Dendritic cell treated with granulocyte-macrophage colony-stimulating factor and Interleukin-4, amounts not matched to agents 40 ng/mL and 50 ng/mL, for 4 days (primary cell): ENCODE results near the gene DENND4A.

Source experiments
- H3K27ac Mint-ChIP-seq: one replicate; pipeline ENCODE4 v1.8.0; 2022; ENCODE audit warnings: mild to moderate bottlenecking, mixed read lengths
- H3K27me3 Mint-ChIP-seq: one replicate; pipeline ENCODE4 v1.8.0; 2022; ENCODE audit warnings: mild to moderate bottlenecking, mixed read lengths
- H3K36me3 Mint-ChIP-seq: one replicate; pipeline ENCODE4 v1.8.0; 2022; ENCODE audit warnings: low read depth, mixed read lengths
- H3K4me1 Mint-ChIP-seq: one replicate; pipeline ENCODE4 v1.8.0; 2022; ENCODE audit warnings: low read depth, mixed read lengths
- H3K4me3 Mint-ChIP-seq: one replicate; pipeline ENCODE4 v1.8.0; 2022; ENCODE audit warnings: mild to moderate bottlenecking, moderate library complexity, mixed read lengths
- H3K9me3 Mint-ChIP-seq: one replicate; pipeline ENCODE4 v1.8.0; 2022; ENCODE audit warnings: mixed read lengths
- intact Hi-C: fragments of 100-400 bp; cut with micrococcal nuclease; formaldehyde crosslinking; loops from one replicate; pipeline ENCODE4 v1.15.0; 2022

The DENND4A gene

GRCh38 chr15:65651831-65652749, 140.0 kb downstream of the DENND4A start:
- intact Hi-C loops = no loop called here
- H3K36me3 Mint-ChIP-seq = peaks cover 73% of the 10 kb centered on the region
- peaks cover 6% of the 10 kb centered on the region for H3K4me1 Mint-ChIP-seq
- no peaks in the 10 kb centered on the region for H3K27me3 Mint-ChIP-seq
- no peak overlapping the region for H3K27ac Mint-ChIP-seq
- H3K9me3 Mint-ChIP-seq = no peaks in the 10 kb centered on the region
- no peak overlapping the region for H3K4me3 Mint-ChIP-seq

- no peaks in the 10 kb centered on the region for H3K27me3 Mint-ChIP-seq
- H3K4me3 Mint-ChIP-seq = no peak overlapping the region
- H3K4me1 Mint-ChIP-seq = peaks cover 6% of the 10 kb centered on the region
- H3K9me3 Mint-ChIP-seq = no peaks in the 10 kb centered on the region
- H3K27ac Mint-ChIP-seq = no peak overlapping the region
- intact Hi-C loops = no loop called here
- H3K36me3 Mint-ChIP-seq = peaks cover 69% of the 10 kb centered on the region
Measured at GRCh38 chr15:65651042-65651322, 141.1 kb downstream of the DENND4A start.

DNA sequence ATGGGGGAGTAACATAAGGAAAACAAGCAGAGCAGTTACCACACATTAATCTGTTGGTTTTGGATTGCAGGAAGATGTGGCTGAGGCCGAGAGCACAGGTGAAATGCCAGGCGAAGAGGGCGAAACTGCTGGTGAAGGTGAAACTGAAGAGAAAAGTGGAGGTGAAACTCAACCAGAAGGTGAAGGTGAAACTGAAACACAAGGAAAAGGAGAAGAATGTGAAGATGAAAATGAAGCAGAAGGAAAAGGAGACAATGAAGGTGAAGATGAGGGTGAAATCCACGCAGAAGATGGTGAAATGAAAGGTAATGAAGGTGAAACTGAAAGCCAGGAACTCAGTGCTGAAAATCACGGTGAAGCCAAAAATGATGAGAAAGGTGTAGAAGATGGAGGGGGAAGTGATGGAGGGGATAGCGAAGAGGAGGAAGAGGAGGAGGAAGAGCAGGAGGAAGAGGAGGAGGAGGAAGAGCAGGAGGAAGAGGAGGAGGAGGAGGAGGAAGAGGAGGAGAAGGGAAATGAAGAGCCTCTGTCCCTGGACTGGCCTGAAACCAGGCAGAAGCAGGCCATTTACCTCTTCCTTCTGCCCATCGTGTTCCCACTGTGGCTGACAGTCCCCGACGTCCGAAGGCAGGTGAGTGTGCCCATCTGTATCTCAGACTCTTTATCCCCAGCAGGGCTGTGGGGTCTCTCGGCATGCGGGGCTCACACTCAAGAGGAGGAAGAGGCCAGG, 141.6 kb downstream of the DENND4A start:
- Mint-ChIP-seq H3K27me3 (no peaks in the 10 kb centered on the region), H3K36me3 (peaks cover 64% of the 10 kb centered on the region), H3K27ac (no peak overlapping the region), H3K9me3 (no peaks in the 10 kb centered on the region), H3K4me3 (no peak overlapping the region), H3K4me1 (peaks cover 6% of the 10 kb centered on the region)
- intact Hi-C loops = no loop called here

DNA sequence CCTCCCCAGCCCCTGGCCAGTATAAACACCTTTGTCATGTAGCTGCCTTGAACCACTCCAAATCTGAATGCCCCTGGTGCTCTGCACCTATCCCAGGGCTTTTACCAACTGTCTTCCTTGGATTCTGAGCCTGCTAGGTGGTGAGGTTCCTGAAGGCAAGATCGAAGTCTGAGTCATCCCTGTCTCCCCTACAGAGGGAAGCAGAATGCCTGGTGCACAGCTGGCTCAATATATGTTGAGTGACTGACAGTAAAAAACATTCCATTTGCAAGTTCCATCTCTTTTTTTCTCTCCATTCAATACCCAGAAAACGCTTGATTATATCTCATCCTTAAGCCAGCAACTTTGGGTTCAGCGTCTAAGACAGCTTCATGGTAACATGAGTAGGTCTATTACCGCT, 145.6 kb downstream of the DENND4A start:
- no peaks in the 10 kb centered on the region for H3K27me3 Mint-ChIP-seq
- H3K36me3 Mint-ChIP-seq = peaks cover 40% of the 10 kb centered on the region
- H3K27ac Mint-ChIP-seq = no peak overlapping the region
- H3K4me3 Mint-ChIP-seq = no peak overlapping the region
- peaks cover 11% of the 10 kb centered on the region for H3K4me1 Mint-ChIP-seq
- intact Hi-C loops = no loop called here
- no peaks in the 10 kb centered on the region for H3K9me3 Mint-ChIP-seq

GRCh38 chr15:65645392-65645791, 146.7 kb downstream of the DENND4A start:
- no peaks in the 10 kb centered on the region for H3K9me3 Mint-ChIP-seq
- peaks cover 29% of the 10 kb centered on the region for H3K36me3 Mint-ChIP-seq
- intact Hi-C loops = no loop called here
- H3K4me1 Mint-ChIP-seq = peaks cover 11% of the 10 kb centered on the region
- H3K4me3 Mint-ChIP-seq = no peak overlapping the region
- no peaks in the 10 kb centered on the region for H3K27me3 Mint-ChIP-seq
- H3K27ac Mint-ChIP-seq = no peak overlapping the region

DNA sequence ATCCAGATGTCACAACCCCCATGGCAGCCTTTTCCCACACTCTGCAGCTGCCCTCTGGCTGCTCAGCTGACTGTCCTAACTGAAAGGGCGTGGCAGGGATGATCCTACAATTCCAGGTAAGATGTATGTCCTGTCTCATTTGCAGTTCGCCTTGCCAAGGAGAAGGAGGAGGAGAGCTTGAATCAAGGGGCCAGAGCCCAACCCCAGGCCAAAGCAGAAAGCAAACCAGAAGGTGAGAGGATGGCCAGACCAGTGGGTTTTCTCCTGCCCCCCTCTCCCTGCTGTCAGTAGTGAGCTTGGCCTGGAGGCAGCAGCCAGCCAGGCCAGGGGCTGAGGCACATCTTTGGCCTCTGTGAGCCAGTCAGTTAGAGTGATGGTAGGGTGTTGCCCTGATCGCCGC, 147.8 kb downstream of the DENND4A start:
- H3K27me3 Mint-ChIP-seq = no peaks in the 10 kb centered on the region
- H3K27ac Mint-ChIP-seq = no peak overlapping the region
- H3K4me3 Mint-ChIP-seq = no peak overlapping the region
- peaks cover 11% of the 10 kb centered on the region for H3K4me1 Mint-ChIP-seq
- H3K36me3 Mint-ChIP-seq = peaks cover 25% of the 10 kb centered on the region
- no peaks in the 10 kb centered on the region for H3K9me3 Mint-ChIP-seq
- intact Hi-C loops = no loop called here

GRCh38 chr15:65642594-65642993, 149.5 kb downstream of the DENND4A start:
- Mint-ChIP-seq H3K27me3 (no peaks in the 10 kb centered on the region), H3K4me3 (no peak overlapping the region), H3K4me1 (peaks cover 18% of the 10 kb centered on the region), H3K27ac (no peak overlapping the region), H3K36me3 (peaks cover 25% of the 10 kb centered on the region), H3K9me3 (no peaks in the 10 kb centered on the region)
- intact Hi-C loops = no loop called here

GRCh38 chr15:65641768-65642475, 150.2 kb downstream of the DENND4A start:
- Mint-ChIP-seq H3K27ac (no peak overlapping the region), H3K4me1 (peaks cover 15% of the 10 kb centered on the region), H3K36me3 (peaks cover 22% of the 10 kb centered on the region), H3K4me3 (no peak overlapping the region), H3K9me3 (no peaks in the 10 kb centered on the region), H3K27me3 (no peaks in the 10 kb centered on the region)
- intact Hi-C loops = no loop called here

DNA sequence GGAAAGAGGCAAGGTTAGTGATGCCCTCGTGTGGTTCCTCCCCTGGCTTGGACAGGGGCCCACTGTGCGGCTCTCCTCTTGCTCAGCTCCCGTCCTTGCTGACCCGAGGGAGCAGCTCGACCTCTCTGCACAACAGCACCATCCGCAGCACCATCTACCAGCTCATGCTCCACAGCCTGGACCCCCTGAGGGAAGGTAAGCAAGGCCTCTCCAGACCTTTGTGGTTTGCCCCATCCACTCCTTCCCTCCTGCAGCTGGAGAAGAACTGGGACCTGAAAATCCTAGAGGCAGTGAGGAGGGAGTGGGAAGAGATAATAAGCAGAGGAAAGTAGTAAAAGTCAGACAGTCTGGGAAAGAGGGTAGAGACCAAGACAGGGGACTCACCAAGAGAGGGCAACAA, 152.6 kb downstream of the DENND4A start:
- Mint-ChIP-seq H3K9me3 (no peaks in the 10 kb centered on the region), H3K4me1 (peaks cover 16% of the 10 kb centered on the region), H3K4me3 (no peak overlapping the region), H3K36me3 (peaks cover 12% of the 10 kb centered on the region), H3K27ac (no peak overlapping the region), H3K27me3 (no peaks in the 10 kb centered on the region)
- intact Hi-C loops = loop anchor here (5.0 kb wide), 1 partner anchor 218 kb away; no protein-coding TSS in a partner anchor

GRCh38 chr15:65638681-65639089, 153.4 kb downstream of the DENND4A start:
- intact Hi-C loops = loop anchor here (5.0 kb wide), 1 partner anchor 219 kb away; no protein-coding TSS in a partner anchor
- Mint-ChIP-seq H3K27me3 (no peaks in the 10 kb centered on the region), H3K27ac (no peak overlapping the region), H3K36me3 (peaks cover 5% of the 10 kb centered on the region), H3K4me1 (peaks cover 20% of the 10 kb centered on the region), H3K9me3 (no peaks in the 10 kb centered on the region), H3K4me3 (no peak overlapping the region)

DNA sequence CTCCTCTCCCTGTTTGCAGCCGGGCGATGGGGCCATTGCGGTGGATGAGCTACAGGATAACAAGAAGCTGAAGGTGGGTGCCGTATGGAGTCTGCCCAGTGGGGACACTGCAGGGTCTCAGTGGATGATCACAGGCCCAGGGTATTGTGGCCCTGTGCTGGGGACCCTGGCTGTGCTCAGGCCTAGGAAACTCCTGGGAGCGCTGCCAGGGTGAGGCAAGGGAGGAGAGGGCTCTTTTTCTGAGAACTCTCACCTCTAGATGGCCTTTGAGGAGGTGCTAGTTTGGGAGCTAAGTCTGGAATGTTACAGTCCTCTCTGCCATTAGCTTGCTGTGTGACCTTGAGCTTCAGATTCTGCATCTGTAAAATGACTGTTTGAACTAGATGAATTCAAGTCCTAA, 154.0 kb downstream of the DENND4A start:
- H3K27ac Mint-ChIP-seq = no peak overlapping the region
- peaks cover 16% of the 10 kb centered on the region for H3K4me1 Mint-ChIP-seq
- H3K36me3 Mint-ChIP-seq = no peaks in the 10 kb centered on the region
- no peaks in the 10 kb centered on the region for H3K27me3 Mint-ChIP-seq
- no peaks in the 10 kb centered on the region for H3K9me3 Mint-ChIP-seq
- H3K4me3 Mint-ChIP-seq = no peak overlapping the region
- intact Hi-C loops = loop anchor here (5.0 kb wide), 1 partner anchor 219 kb away; no protein-coding TSS in a partner anchor

- Mint-ChIP-seq H3K9me3 (no peaks in the 10 kb centered on the region), H3K4me3 (no peak overlapping the region), H3K4me1 (peaks cover 16% of the 10 kb centered on the region), H3K36me3 (no peaks in the 10 kb centered on the region), H3K27me3 (no peaks in the 10 kb centered on the region), H3K27ac (no peak overlapping the region)
- intact Hi-C loops = no loop called here
Measured at GRCh38 chr15:65634356-65634755, 157.7 kb downstream of the DENND4A start.

DNA sequence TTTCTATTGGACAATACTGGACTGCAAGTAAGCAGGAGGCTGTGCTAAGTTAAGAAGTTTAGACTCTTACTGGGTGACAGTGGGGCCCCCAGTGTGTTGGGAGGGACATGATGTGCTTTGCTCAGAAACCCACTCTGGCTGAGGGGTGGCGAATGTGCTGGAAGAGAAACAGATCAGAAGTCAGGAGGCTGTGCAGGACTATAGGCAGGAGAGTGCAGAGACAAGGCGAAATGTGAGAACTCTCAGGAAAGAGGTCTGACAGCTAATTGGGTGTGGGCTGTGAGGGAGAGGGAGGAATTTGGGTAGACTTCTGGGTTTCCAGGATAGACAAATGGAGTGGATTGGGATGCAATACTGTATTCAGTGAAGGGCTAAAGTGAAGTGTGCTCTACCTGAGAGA, 158.3 kb downstream of the DENND4A start:
- peaks cover 11% of the 10 kb centered on the region for H3K4me1 Mint-ChIP-seq
- no peaks in the 10 kb centered on the region for H3K9me3 Mint-ChIP-seq
- intact Hi-C loops = no loop called here
- H3K27me3 Mint-ChIP-seq = no peaks in the 10 kb centered on the region
- H3K27ac Mint-ChIP-seq = no peak overlapping the region
- no peaks in the 10 kb centered on the region for H3K36me3 Mint-ChIP-seq
- H3K4me3 Mint-ChIP-seq = no peak overlapping the region

GRCh38 chr15:65632780-65633375, 159.2 kb downstream of the DENND4A start:
- intact Hi-C loops = no loop called here
- H3K9me3 Mint-ChIP-seq = no peaks in the 10 kb centered on the region
- H3K4me3 Mint-ChIP-seq = no peak overlapping the region
- H3K27me3 Mint-ChIP-seq = no peaks in the 10 kb centered on the region
- H3K36me3 Mint-ChIP-seq = no peaks in the 10 kb centered on the region
- H3K27ac Mint-ChIP-seq = no peak overlapping the region
- H3K4me1 Mint-ChIP-seq = peaks cover 5% of the 10 kb centered on the region
